Neural cell (in vitro differentiated cells): Measurements from ENCODE around the gene LANCL3.
"Not testable (repeated sequence)": the region's sequence is repeated elsewhere in the genome, so short reads cannot be mapped to it uniquely, and the experiment has no call there.

ENCODE experiments used
- CTCF ChIP-seq: fragments of 450-650 bp; IDR thresholded peaks from 2 replicates; pipeline ENCODE4 v1.5.1; 2014; ENCODE audit warnings: antibody characterized with exemption, mild to moderate bottlenecking, moderate library complexity; ENCODE audit not compliant: poor library complexity, severe bottlenecking
- POLR2AphosphoS5 ChIP-seq: IDR thresholded peaks from 2 replicates; pipeline ENCODE4 v1.6.1; 2012
- RAD21 ChIP-seq: fragments of 450-650 bp; conservative IDR thresholded peaks from 2 replicates; pipeline ENCODE4 v1.6.1; 2014; ENCODE audit warnings: antibody characterized with exemption, mild to moderate bottlenecking, moderate library complexity
- TAF1 ChIP-seq: IDR thresholded peaks from 2 replicates; pipeline ENCODE4 v1.6.1; 2012; ENCODE audit warnings: low read depth

GRCh38 chrX:37587337-37587736, 15.9 kb downstream of the LANCL3 start:
- not testable (repeated sequence) for TF ChIP-seq CTCF, RAD21, POLR2AphosphoS5, TAF1
